MV-4-11 (cell line): ENCODE data around the gene EZR.

Experiments used
- DNase-seq: peaks from one replicate; lab custom pipeline; 2025; lab: John Stamatoyannopoulos, UW

The EZR gene

DNA sequence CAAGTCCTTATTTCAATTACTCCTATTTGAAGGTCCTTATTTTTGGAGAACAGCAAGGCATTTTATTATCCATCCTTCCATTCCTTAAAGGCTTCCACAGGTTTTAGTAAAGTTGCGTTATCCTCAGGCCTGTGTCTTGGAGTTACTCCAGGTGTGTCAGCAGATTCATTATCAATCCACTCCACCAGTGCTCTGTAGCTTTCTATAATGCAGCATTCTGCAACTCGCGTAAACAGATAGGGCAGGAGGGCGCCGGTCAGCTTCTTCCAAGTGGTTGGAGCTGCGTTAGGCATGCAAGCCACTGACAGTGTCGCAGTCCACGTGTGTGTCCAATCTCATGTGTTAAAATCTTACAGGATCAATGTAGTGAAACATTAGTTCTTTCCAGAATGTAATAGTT lies 93.5 kb downstream of the EZR start:
- no peak for DNase-seq

DNA sequence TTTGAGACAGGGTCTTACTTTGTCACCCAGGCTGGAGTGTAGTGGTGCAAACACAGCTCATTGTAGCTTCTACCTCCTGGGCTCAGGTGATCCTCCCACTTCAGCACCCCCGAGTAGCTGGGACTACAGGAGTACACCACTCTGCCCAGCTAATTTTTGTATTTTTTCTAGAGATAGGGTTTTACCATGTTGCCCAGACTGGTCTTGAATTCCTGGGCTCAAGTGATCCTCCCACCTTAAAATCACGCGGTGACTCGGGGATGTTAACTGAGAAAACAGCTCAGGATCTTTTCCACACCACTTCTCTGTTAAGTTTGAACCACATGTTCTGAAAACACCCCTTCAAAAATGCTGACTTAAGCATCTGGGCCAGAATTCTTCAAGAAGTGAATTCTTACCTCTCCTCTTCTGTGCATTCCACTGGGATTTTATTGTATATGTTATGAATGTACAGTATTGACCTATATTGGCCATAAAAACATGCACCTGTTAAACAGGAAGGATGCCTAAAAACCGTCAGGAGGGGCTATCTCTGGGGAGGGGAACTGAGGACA lies 96.9 kb downstream of the EZR start:
- no peak for DNase-seq

DNA sequence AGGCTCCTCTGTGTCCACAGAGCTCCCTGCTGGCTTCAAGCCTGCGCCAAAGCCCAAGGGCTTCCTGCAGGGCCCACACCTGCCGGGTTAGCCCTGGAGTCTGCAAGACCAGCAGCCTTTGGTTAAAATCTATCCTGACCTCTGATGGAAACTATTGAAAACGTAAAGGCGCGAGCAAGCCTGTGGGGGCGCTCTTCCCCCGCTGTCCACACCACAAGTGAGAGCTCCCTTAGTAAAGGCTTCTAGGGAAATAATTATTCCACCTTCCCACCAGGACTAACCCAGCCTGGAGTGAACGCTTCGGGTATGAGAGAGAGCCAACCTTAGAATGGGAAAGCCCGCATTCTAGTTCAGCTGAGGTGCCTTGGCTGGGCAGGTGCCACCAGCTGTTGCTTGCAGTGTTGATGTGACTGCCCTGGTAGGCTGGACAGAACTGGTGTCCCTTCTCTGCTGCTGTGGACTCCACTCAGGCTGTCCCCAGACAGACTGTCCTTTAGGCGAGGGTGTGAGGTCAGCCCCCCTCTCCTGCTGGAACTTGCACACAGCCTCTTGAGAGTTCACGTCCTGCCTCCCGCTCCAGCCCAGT lies 100.6 kb downstream of the EZR start:
- no peak for DNase-seq

DNA sequence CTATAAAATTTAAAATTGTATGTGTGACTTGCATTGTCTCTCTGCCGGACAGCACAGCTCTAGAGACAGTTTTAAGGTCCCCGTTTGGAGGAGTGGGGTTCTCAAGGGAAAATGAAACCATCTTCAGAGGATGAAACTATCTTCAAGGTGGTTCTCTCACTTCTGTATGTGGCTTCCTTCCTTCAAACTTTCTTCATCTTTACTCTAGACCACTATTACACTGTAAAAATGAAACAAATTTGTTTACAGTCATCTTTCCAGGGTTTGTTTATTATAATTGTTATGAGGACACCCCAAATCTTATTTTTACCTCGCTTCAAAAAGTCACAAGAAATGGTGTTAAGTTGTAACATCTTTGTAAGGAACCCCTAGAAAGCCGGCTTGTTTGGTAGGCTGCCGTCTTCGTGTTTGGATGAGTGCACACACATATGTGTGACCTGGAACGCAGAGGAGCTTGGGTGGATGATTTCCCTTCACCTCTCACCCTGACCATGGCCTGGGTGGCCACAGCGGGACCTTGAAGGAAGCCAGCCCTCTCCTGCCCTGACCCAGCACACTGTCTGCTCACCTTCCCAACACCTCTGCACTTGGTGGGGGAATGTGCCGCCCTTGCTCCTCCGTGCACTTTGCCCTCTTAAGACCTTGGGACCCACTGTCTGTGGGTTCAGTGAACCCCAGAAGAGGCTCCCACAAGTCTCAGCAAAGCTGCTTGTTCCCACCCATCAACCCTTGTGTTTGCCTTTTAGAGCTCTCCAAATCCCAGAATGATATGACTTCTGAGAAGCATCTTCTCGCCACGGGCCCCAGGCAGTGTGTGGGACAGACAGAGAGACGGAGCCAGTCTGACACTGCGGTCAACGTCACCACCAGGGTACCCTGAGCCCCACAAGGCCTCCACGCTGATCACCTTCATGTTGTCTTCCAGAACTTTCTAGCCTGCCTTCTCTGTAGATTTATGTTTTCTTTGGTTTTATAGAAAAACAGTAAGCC lies 101.5 kb downstream of the EZR start:
- no peak for DNase-seq
